ENCODE data around the gene ANXA9. TPM values are rescaled to one million over a fixed set of nuclear protein-coding genes. Genes with fewer than 3 reads are reported as not detected.

ANXA9 gene
- polyA plus RNA-seq, 3 donors: 0.28 to 1.7 (median 1.4) TPM

GRCh38 chr1:150966011-150966410 is 16.1 kb upstream of the ANXA9 start:
- peaks cover 75 to 76% of the 10 kb centered on the region in 2 donors for H3K36me3 Mint-ChIP-seq
- Histone ChIP-seq H3K4me3 (replicated peaks in 1 of 3; ENCODE audit: low read depth in 2 of 3, low read length in 3 of 3) (no peak overlapping the region), H3K4me2 (replicated peaks; ENCODE audit: extremely low read depth, low read length, poor library complexity, severe bottlenecking) (no peak overlapping the region), H2AFZ (ENCODE audit: insufficient read depth, low read depth, low read length, poor library complexity, severe bottlenecking) (no peak overlapping the region), H3K9me3 (replicated peaks in 1 of 2; ENCODE audit: control insufficient read depth in 1 of 2, insufficient read depth in 1 of 2, low read length in 2 of 2) (no peaks in the 10 kb centered on the region), H3K79me2 (ENCODE audit: insufficient read depth, low read length) (peaks cover 44% of the 10 kb centered on the region), H3K36me3 (replicated peaks in 1 of 2; ENCODE audit: control insufficient read depth in 1 of 2, insufficient read depth in 2 of 2, low read length in 2 of 2) (peaks cover 78 to 84% of the 10 kb centered on the region in 2 donors), H3K9ac (ENCODE audit: insufficient read depth, low read length, poor library complexity, severe bottlenecking) (no peak overlapping the region), H3K27me3 (ENCODE audit: control insufficient read depth in 2 of 2, insufficient read depth in 2 of 2, low read length in 2 of 2) (no peaks in the 10 kb centered on the region), H3K4me1 (ENCODE audit: control insufficient read depth in 1 of 2, insufficient read depth in 2 of 2, low read length in 2 of 2) (peaks cover 8 to 16% of the 10 kb centered on the region in 2 donors), H4K20me1 (ENCODE audit: insufficient read depth, low read length) (peaks cover 85% of the 10 kb centered on the region), H3K27ac (ENCODE audit: low read depth in 1 of 2, low read length in 2 of 2) (peak overlapping the region in 1 of 2 donors; percentile 64)
- WGBS (ENCODE audit: insufficient coverage): no CpG with 5 or more reads among the region's 6 CpGs
- H3K9me3 Mint-ChIP-seq: no peaks in the 10 kb centered on the region
- no peak for TF ChIP-seq CTCF (IDR thresholded peaks at IDR 0.05)
- no peak for DNase-seq
- no peak overlapping the region for H3K4me3 Mint-ChIP-seq
- H3K27ac Mint-ChIP-seq: peak overlapping the region in 1 of 7 donors; percentile 54
- H3K4me1 Mint-ChIP-seq: peaks cover 17% of the 10 kb centered on the region
- H3K27me3 Mint-ChIP-seq (ENCODE audit: low read depth in 3 of 3): no peaks in the 10 kb centered on the region
- intact Hi-C loops (cut with micrococcal nuclease): no loop called here

GRCh38 chr1:150967936-150968335 is 14.2 kb upstream of the ANXA9 start:
- peaks cover 61 to 65% of the 10 kb centered on the region in 2 donors for H3K36me3 ChIP-seq (replicated peaks in 1 of 2; ENCODE audit: control insufficient read depth in 1 of 2, insufficient read depth in 2 of 2, low read length in 2 of 2)

More at GRCh38 chr1:150967936-150968335, 14.2 kb upstream of the ANXA9 start:
- H3K79me2 ChIP-seq (ENCODE audit: insufficient read depth, low read length): peaks cover 63% of the 10 kb centered on the region
- peak overlapping the region in 1 of 2 donors; percentile 26 for H3K27ac ChIP-seq (ENCODE audit: low read depth in 1 of 2, low read length in 2 of 2)
- H3K4me2 ChIP-seq (replicated peaks; ENCODE audit: extremely low read depth, low read length, poor library complexity, severe bottlenecking): no peak overlapping the region
- Mint-ChIP-seq H3K4me1 (peaks cover 34% of the 10 kb centered on the region), H3K27ac (peak overlapping the region in 4 of 7 donors; percentile 12 to 86 (median 66)), H3K9me3 (no peaks in the 10 kb centered on the region), H3K4me3 (no peak overlapping the region), H3K27me3 (ENCODE audit: low read depth in 3 of 3) (no peaks in the 10 kb centered on the region), H3K36me3 (peaks cover 59 to 64% of the 10 kb centered on the region in 2 donors)
- H3K4me1 ChIP-seq (ENCODE audit: control insufficient read depth in 1 of 2, insufficient read depth in 2 of 2, low read length in 2 of 2): peaks cover 27 to 35% of the 10 kb centered on the region in 2 donors
- WGBS (ENCODE audit: insufficient coverage): 98% methylated on average over 12 of the region's 13 CpGs
- intact Hi-C loops (cut with micrococcal nuclease): no loop called here
- no peak overlapping the region for H3K9ac ChIP-seq (ENCODE audit: insufficient read depth, low read length, poor library complexity, severe bottlenecking)
- TF ChIP-seq CTCF (IDR thresholded peaks at IDR 0.05): no peak
- H2AFZ ChIP-seq (ENCODE audit: insufficient read depth, low read depth, low read length, poor library complexity, severe bottlenecking): no peak overlapping the region
- H3K27me3 ChIP-seq (ENCODE audit: control insufficient read depth in 2 of 2, insufficient read depth in 2 of 2, low read length in 2 of 2): no peaks in the 10 kb centered on the region
- DNase-seq: no peak
- H3K4me3 ChIP-seq (replicated peaks in 1 of 3; ENCODE audit: low read depth in 2 of 3, low read length in 3 of 3): no peak overlapping the region
- H4K20me1 ChIP-seq (ENCODE audit: insufficient read depth, low read length): peaks cover 98% of the 10 kb centered on the region
- no peaks in the 10 kb centered on the region for H3K9me3 ChIP-seq (replicated peaks in 1 of 2; ENCODE audit: control insufficient read depth in 1 of 2, insufficient read depth in 1 of 2, low read length in 2 of 2)

Measured in CD14-positive monocyte (primary cell).